Fibroblast of the aortic adventitia (primary cell): ENCODE measurements around the gene GPR183. TPM values are rescaled to one million over a fixed set of nuclear protein-coding genes. Genes with fewer than 3 reads are reported as not detected.

Experiments used
- DNase-seq: peaks from one replicate; pipeline ENCODE4 v3.0.0-alpha.2; 2010; ENCODE audit warnings: low read depth
- H3K4me3 ChIP-seq: 2 replicates; pipeline ENCODE4 v1.5.1; 2011; ENCODE audit warnings: low read depth, mild to moderate bottlenecking, control low read depth, low read length, moderate library complexity
- CTCF ChIP-seq: IDR thresholded peaks from 2 replicates; pipeline ENCODE4 v1.5.1; 2011; ENCODE audit warnings: mild to moderate bottlenecking, low read length, control low read depth, inconsistent platforms; ENCODE audit not compliant: insufficient read depth
- total RNA-seq: library from RNA; depleted of rRNA; stranded (reverse); fragments of >200 nt; gene quantifications from 2 replicates; pipeline ENCODE4 v1.2.3, GENCODE V29; 2012; ENCODE audit warnings: low replicate concordance

Gene GPR183
- total RNA-seq, 1 donor = not detected

- no peak overlapping the region for H3K4me3 ChIP-seq
- no peak for TF ChIP-seq CTCF
- DNase-seq = no peak
Measured at GRCh38 chr13:99331881-99332293, 24.7 kb upstream of the GPR183 start.

GRCh38 chr13:99330942-99331341 is 23.7 kb upstream of the GPR183 start:
- TF ChIP-seq CTCF = no peak
- DNase-seq = no peak

GRCh38 chr13:99329477-99329876 is 22.3 kb upstream of the GPR183 start:
- no peak overlapping the region for H3K4me3 ChIP-seq
- DNase-seq = no peak
- TF ChIP-seq CTCF = no peak

More at GRCh38 chr13:99330942-99331341, 23.7 kb upstream of the GPR183 start:
- H3K4me3 ChIP-seq = no peak overlapping the region

- no peak for TF ChIP-seq CTCF
- DNase-seq = no peak
- no peak overlapping the region for H3K4me3 ChIP-seq
Measured at GRCh38 chr13:99327761-99328160, 20.6 kb upstream of the GPR183 start.

GRCh38 chr13:99327126-99327525 is 19.9 kb upstream of the GPR183 start:
- TF ChIP-seq CTCF = no peak
- DNase-seq = no peak
- no peak overlapping the region for H3K4me3 ChIP-seq

GRCh38 chr13:99326012-99326411 is 18.8 kb upstream of the GPR183 start:
- TF ChIP-seq CTCF = no peak
- no peak for DNase-seq
- no peak overlapping the region for H3K4me3 ChIP-seq

- H3K4me3 ChIP-seq = no peak overlapping the region
- DNase-seq = no peak
- TF ChIP-seq CTCF = no peak
Measured at GRCh38 chr13:99323488-99323887, 16.3 kb upstream of the GPR183 start.
